Stimulated activated CD8-positive, alpha-beta memory T cell treated with anti-CD3 and anti-CD28 coated beads, Interleukin-12 subunit alpha, Interleukin-12 subunit beta, amount 100 ng/mL, for 1 hour (primary cell): Measurements from ENCODE around the gene CNIH3.

Experiments
- DNase-seq: peaks from one replicate; pipeline ENCODE4 v3.0.0-alpha.2; 2020; ENCODE audit warnings: low read depth

The CNIH3 gene

GRCh38 chr1:224745394-224745793, 129.3 kb downstream of the CNIH3 start:
- DNase-seq, result no peak

- DNase-seq, result no peak
Measured at GRCh38 chr1:224745924-224746323, 129.8 kb downstream of the CNIH3 start.

GRCh38 chr1:224747578-224747977, 131.5 kb downstream of the CNIH3 start:
- no peak for DNase-seq

- DNase-seq, result no peak
Measured at GRCh38 chr1:224749916-224750315, 133.8 kb downstream of the CNIH3 start.

DNA sequence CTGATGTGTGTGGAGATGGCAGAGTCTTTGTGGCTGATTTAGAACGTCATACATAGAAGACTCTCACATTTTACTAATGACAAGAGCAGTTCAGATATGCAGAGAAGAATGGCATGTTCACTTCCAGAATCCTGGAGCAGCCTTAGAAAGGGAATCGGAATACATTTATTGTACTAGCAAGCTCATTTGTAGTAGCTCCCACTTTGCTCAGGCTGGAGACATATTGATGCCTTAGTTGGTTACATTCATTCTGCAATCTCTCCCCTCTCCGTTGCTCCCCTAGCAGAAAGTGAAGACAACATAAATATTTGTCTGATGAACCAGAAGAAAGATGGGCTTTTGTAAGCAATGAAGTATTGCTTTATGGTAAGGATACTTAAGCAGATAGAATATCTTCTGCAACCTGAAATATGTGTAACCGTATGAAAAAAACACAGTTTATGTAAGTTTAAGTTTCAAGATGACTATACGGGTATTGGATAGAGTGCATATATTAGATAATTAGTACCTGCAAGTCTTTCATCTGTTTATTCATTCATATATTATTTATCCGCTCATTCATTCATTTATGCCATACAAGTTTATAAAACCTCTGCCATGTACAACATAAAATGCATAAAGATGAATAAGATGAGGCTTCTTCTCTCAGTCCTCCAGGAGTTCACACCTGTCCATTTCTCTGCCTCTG, 135.7 kb downstream of the CNIH3 start:
- no peak for DNase-seq

DNA sequence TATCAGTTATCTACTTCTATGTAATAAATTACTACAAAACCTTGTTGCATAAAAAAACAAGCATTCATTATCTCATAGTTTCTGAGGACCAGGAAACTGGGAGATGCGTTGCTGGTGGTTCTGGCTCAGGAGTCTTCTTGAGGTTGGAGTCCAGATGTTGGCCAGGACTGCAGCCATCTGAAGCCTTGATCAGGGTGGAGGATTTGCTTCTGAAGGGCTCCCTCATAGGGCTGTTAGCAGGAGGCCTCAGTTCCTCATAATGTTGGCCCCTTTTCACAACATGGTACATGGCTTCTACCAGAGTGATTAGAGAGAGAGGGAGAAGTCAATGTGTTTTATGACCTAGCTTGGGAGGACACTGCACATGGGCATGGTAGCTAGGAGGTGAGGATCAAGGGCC, 137.4 kb downstream of the CNIH3 start:
- no peak for DNase-seq

GRCh38 chr1:224755586-224755985, 139.5 kb downstream of the CNIH3 start:
- DNase-seq, result no peak

DNA sequence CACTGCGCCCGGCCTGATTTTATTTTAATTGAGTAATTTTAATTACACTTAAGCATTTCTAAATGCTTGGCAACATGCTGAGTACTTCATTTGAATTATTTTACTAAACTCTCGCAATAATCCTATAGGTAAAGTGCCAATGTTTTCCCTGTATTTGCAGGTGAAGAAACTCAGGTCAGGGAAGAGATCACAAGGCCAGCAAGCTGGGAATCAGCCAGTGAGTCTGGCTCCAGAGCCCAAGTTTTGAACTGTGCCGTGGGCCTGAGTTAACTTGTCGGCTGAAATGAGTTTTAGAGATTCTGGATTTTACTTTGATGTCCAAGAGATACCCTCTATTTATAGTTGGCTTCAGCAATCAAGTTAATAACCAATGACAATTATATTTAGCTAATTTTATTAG, 141.4 kb downstream of the CNIH3 start:
- no peak for DNase-seq

DNA sequence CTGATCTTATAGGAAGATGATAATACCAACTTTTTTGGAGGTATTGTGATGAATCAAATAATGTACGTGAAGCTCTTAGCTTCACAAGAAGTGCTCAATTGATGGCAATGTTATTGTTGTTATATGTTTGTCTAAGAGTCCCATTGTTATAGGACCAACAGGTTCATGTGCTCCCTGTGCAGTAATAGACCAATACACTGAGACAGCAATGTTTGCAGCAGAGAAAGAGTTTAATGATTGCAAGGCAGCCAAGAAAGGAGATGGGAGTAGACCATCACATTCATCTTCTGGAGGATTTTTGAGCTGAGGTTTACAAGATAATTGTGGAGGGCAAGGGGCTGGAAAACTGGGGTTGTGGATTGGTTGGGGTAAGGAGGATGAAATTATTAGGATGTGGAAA, 143.0 kb downstream of the CNIH3 start:
- no peak for DNase-seq

- no peak for DNase-seq
Measured at GRCh38 chr1:224759681-224760091, 143.6 kb downstream of the CNIH3 start.

DNA sequence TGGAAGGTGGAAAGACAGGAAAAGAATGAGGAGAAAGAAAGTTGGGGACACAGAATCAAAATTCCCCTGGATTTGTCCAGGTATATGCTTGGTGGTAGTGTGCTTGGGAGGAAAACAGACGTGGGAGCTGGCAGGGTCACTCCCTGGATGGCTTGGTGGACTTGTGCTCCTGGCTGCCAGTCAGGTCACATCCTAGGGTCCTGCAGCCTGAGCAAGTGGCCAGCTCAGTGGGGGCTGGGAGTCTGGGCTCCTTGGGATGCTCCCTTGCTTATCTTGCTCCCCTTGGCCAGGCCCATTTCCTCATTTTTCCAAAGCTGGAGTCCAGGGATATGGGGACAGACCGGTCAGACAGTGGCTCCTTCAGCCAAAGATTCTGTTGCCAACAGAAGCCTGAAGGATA, 144.0 kb downstream of the CNIH3 start:
- DNase-seq, result no peak

DNA sequence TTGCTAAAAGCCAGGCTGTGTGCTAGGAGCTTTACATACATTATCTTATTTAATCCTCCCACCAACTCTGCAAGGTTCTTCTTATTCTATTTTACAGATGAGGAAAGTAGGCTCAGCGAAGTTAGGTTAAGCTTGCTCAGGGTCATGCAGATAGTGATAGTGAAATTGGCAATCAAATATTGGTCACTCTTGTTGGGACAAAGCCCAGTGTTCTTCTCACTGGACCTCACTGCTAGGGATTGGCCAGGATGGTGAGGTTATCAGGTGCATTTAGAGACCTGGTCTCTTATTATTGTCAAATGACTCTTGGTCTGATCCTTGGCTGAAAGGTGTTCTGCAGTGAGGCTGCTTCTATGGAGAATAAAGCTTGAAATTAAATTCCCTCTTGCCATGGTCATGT, 145.1 kb downstream of the CNIH3 start:
- DNase-seq, result no peak

DNA sequence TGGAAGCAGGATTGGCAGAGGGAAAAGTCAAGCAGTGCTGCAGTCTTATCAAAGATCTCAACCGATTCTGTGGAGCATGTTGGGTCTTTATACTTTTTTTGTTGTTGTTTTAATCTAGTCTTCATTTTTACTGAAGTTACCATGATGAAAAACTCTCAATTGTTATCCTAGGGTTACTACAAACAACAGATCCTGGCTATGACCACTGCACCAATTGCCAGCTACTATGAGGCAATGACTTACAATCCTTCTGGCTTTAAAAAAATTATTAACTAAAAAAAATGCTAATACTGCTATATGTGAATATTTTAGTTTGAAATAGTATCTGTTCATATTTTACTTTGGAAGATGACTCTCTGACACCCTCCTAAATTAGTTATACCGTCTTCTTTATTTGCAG, 145.9 kb downstream of the CNIH3 start:
- no peak for DNase-seq

DNA sequence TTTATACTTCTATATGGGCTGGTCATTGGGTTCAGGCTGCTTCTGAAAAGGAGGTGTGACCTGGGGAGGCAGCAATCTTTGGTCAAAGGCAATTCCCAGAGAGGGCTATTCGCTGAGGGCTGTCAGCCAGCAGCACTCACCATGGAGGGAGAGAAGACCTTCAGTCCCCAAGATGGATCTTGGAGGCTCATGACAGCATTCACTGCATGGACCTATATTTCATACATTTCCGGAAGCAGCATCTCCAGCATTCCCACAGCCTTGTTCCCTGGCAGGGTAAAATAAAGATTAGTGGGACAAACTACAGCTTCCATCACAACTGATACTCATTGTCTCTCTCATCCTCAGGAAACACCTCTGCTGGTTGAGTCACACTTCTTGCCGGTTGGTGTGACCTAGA, 146.6 kb downstream of the CNIH3 start:
- DNase-seq, result no peak

DNA sequence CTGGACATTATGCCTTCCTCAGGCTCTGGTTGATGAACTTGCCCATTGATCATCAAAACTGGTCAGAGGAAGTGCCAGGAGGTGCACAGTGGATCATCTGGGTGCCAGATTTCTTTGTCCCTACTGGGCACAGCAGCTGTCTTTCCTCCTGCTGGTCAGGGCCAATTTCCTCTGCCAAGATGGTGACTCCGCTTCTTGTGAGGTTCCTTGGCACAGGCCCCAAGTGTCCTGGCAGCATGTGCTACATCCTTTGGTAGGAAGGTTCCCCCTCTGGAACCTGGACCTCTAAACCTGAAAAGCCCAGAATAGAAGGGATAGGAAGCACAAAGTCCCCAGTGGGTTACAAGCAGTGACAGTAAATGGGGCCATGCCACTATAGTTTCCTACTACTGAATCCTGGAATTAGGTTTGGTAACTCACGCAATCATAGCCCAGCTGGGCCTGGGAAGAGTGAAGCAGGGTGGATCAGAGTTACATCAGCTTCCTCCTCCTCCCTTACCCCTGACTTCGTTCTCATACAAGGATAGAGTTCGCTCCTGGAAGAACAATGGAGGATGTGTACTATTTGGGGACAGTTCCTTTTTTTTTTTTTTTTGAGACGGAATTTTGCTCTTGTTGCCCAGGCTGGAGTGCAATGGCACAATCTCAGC, 147.1 kb downstream of the CNIH3 start:
- DNase-seq, result no peak

- no peak for DNase-seq
Measured at GRCh38 chr1:224766266-224766665, 150.1 kb downstream of the CNIH3 start.

GRCh38 chr1:224767031-224767430, 150.9 kb downstream of the CNIH3 start:
- DNase-seq, result no peak

GRCh38 chr1:224767676-224768075, 151.6 kb downstream of the CNIH3 start:
- no peak for DNase-seq

GRCh38 chr1:224768971-224769370, 152.9 kb downstream of the CNIH3 start:
- DNase-seq, result no peak

GRCh38 chr1:224769452-224770335, 153.6 kb downstream of the CNIH3 start:
- no peak for DNase-seq

- no peak for DNase-seq
Measured at GRCh38 chr1:224770336-224770693, 154.2 kb downstream of the CNIH3 start.

- no peak for DNase-seq
Measured at GRCh38 chr1:224773646-224774045, 157.5 kb downstream of the CNIH3 start.

GRCh38 chr1:224774378-224774777, 158.3 kb downstream of the CNIH3 start:
- DNase-seq, result no peak
